Measurements from ENCODE around the gene ANKIB1. TPM values are rescaled to one million over a fixed set of nuclear protein-coding genes. Genes with fewer than 3 reads are reported as not detected.

ANKIB1 gene
- polyA plus RNA-seq, 1 donor from 2014 or later = 4.4 TPM

GRCh38 chr7:92282930-92283329 lies 37.2 kb downstream of the ANKIB1 start:
- peaks cover 9% of the 10 kb centered on the region for H3K36me3 Mint-ChIP-seq

DNA sequence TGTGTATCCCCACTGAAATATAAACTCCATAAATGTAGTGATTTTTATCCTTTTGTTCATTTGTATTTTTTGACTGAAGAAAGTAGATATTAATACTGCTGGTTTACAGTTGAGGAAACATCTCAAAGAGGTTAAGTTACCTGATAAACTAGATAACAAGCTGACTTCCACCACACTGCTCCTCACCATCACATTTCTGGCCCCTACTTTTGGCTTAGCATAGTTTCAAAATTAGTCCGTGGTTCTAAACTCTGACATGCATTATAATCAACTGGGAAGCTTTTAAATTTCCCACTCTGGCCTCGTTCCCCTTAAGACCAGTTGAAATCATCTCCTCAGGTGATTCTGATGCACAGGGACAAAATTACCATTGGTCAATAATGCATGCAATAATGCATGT lies 43.5 kb downstream of the ANKIB1 start:
- H3K27me3 Mint-ChIP-seq = no peaks in the 10 kb centered on the region
- H3K4me3 Mint-ChIP-seq = no peak overlapping the region
- peaks cover 12 to 49% (median 30%) of the 10 kb centered on the region in 3 donors for H3K4me1 Mint-ChIP-seq
- H3K36me3 Mint-ChIP-seq = peaks cover 7% of the 10 kb centered on the region
- H3K9me3 Mint-ChIP-seq = no peaks in the 10 kb centered on the region
- no peak overlapping the region for H3K27ac Mint-ChIP-seq

More at GRCh38 chr7:92282930-92283329, 37.2 kb downstream of the ANKIB1 start:
- H3K27ac Mint-ChIP-seq = no peak overlapping the region
- H3K9me3 Mint-ChIP-seq = peaks cover 0 to 7% (median 1%) of the 10 kb centered on the region in 3 donors
- no peak overlapping the region for H3K4me3 Mint-ChIP-seq
- H3K27me3 Mint-ChIP-seq = no peaks in the 10 kb centered on the region
- peaks cover 2 to 17% (median 6%) of the 10 kb centered on the region in 3 donors for H3K4me1 Mint-ChIP-seq

- Mint-ChIP-seq H3K36me3 (peaks cover 2% of the 10 kb centered on the region), H3K9me3 (no peaks in the 10 kb centered on the region), H3K4me3 (no peak overlapping the region), H3K27ac (peak overlapping the region in 1 of 3 donors; percentile 28), H3K27me3 (no peaks in the 10 kb centered on the region), H3K4me1 (peaks cover 12 to 36% (median 24%) of the 10 kb centered on the region in 3 donors)
These were observed 47.2 kb downstream of the ANKIB1 start for GRCh38 chr7:92292981-92293380.

- H3K4me1 Mint-ChIP-seq = peaks cover 12 to 29% (median 21%) of the 10 kb centered on the region in 3 donors
- no peaks in the 10 kb centered on the region for H3K9me3 Mint-ChIP-seq
- peaks cover 6% of the 10 kb centered on the region for H3K36me3 Mint-ChIP-seq
- no peaks in the 10 kb centered on the region for H3K27me3 Mint-ChIP-seq
- H3K4me3 Mint-ChIP-seq = no peak overlapping the region
- H3K27ac Mint-ChIP-seq = no peak overlapping the region
These were observed 48.3 kb downstream of the ANKIB1 start for GRCh38 chr7:92293896-92294590.

- Mint-ChIP-seq H3K27ac (no peak overlapping the region), H3K27me3 (no peaks in the 10 kb centered on the region), H3K9me3 (no peaks in the 10 kb centered on the region), H3K4me3 (no peak overlapping the region), H3K4me1 (peaks cover 12 to 24% (median 13%) of the 10 kb centered on the region in 3 donors), H3K36me3 (peaks cover 9% of the 10 kb centered on the region)
These were observed 49.6 kb downstream of the ANKIB1 start for GRCh38 chr7:92295391-92295790.

GRCh38 chr7:92296235-92296634 lies 50.5 kb downstream of the ANKIB1 start:
- Mint-ChIP-seq H3K27ac (no peak overlapping the region), H3K4me3 (no peak overlapping the region)

GRCh38 chr7:92296880-92297445 lies 51.2 kb downstream of the ANKIB1 start:
- peaks cover 0 to 4% (median 0%) of the 10 kb centered on the region in 3 donors for H3K9me3 Mint-ChIP-seq
- no peak overlapping the region for H3K27ac Mint-ChIP-seq
- H3K27me3 Mint-ChIP-seq = no peaks in the 10 kb centered on the region
- peaks cover 5 to 15% (median 7%) of the 10 kb centered on the region in 3 donors for H3K4me1 Mint-ChIP-seq
- peaks cover 15% of the 10 kb centered on the region for H3K36me3 Mint-ChIP-seq
- no peak overlapping the region for H3K4me3 Mint-ChIP-seq

More at GRCh38 chr7:92296235-92296634, 50.5 kb downstream of the ANKIB1 start:
- Mint-ChIP-seq H3K27me3 (no peaks in the 10 kb centered on the region), H3K4me1 (peaks cover 9 to 20% (median 10%) of the 10 kb centered on the region in 3 donors), H3K36me3 (peaks cover 13% of the 10 kb centered on the region), H3K9me3 (peaks cover 0 to 4% (median 0%) of the 10 kb centered on the region in 3 donors)

GRCh38 chr7:92297736-92298135 lies 52.0 kb downstream of the ANKIB1 start:
- no peak overlapping the region for H3K4me3 Mint-ChIP-seq
- H3K4me1 Mint-ChIP-seq = peaks cover 4 to 15% (median 7%) of the 10 kb centered on the region in 3 donors
- peaks cover 0 to 4% (median 0%) of the 10 kb centered on the region in 3 donors for H3K9me3 Mint-ChIP-seq
- H3K27ac Mint-ChIP-seq = no peak overlapping the region
- peaks cover 15% of the 10 kb centered on the region for H3K36me3 Mint-ChIP-seq
- no peaks in the 10 kb centered on the region for H3K27me3 Mint-ChIP-seq

GRCh38 chr7:92303761-92304160 lies 58.0 kb downstream of the ANKIB1 start:
- Mint-ChIP-seq H3K4me3 (no peak overlapping the region), H3K36me3 (peaks cover 24% of the 10 kb centered on the region), H3K9me3 (peaks cover 0 to 4% (median 0%) of the 10 kb centered on the region in 3 donors), H3K27ac (no peak overlapping the region), H3K4me1 (no peaks in the 10 kb centered on the region), H3K27me3 (no peaks in the 10 kb centered on the region)

- Mint-ChIP-seq H3K4me1 (no peaks in the 10 kb centered on the region), H3K27me3 (no peaks in the 10 kb centered on the region), H3K36me3 (peaks cover 19% of the 10 kb centered on the region), H3K9me3 (peaks cover 0 to 4% (median 0%) of the 10 kb centered on the region in 3 donors), H3K4me3 (no peak overlapping the region), H3K27ac (no peak overlapping the region)
These were observed 58.7 kb downstream of the ANKIB1 start for GRCh38 chr7:92304406-92304893.

DNA sequence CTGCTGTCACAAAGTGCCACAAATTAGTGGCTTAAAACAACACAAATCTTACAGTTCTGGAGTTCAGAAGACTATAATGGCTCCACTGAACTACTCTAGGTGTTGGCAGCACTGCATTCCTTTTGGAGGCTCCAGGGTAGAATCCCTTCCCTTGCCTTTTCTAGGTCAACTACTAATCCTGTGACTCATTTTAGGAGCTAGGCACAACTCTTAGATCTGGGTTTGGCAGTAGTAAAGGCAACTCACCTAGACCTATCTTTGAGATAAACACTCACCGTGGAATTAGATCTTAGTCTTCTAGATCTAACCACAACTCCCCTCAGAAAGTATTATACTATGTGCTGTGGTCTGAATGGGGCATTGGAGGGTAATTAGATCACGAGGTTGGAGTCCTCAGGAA lies 60.4 kb downstream of the ANKIB1 start:
- H3K36me3 Mint-ChIP-seq = peaks cover 13% of the 10 kb centered on the region

GRCh38 chr7:92313055-92313454 lies 67.3 kb downstream of the ANKIB1 start:
- Mint-ChIP-seq H3K4me1 (no peaks in the 10 kb centered on the region), H3K27me3 (no peaks in the 10 kb centered on the region), H3K27ac (no peak overlapping the region), H3K9me3 (no peaks in the 10 kb centered on the region), H3K36me3 (peaks cover 6% of the 10 kb centered on the region), H3K4me3 (no peak overlapping the region)

More for the DNA sequence above, 60.4 kb downstream of the ANKIB1 start:
- Mint-ChIP-seq H3K4me1 (no peaks in the 10 kb centered on the region), H3K9me3 (no peaks in the 10 kb centered on the region), H3K27me3 (no peaks in the 10 kb centered on the region), H3K27ac (no peak overlapping the region), H3K4me3 (no peak overlapping the region)

GRCh38 chr7:92319243-92319642 lies 73.5 kb downstream of the ANKIB1 start:
- no peak overlapping the region for H3K4me3 Mint-ChIP-seq
- H3K9me3 Mint-ChIP-seq = no peaks in the 10 kb centered on the region
- no peaks in the 10 kb centered on the region for H3K4me1 Mint-ChIP-seq
- H3K36me3 Mint-ChIP-seq = peaks cover 3% of the 10 kb centered on the region
- H3K27ac Mint-ChIP-seq = no peak overlapping the region
- no peaks in the 10 kb centered on the region for H3K27me3 Mint-ChIP-seq

DNA sequence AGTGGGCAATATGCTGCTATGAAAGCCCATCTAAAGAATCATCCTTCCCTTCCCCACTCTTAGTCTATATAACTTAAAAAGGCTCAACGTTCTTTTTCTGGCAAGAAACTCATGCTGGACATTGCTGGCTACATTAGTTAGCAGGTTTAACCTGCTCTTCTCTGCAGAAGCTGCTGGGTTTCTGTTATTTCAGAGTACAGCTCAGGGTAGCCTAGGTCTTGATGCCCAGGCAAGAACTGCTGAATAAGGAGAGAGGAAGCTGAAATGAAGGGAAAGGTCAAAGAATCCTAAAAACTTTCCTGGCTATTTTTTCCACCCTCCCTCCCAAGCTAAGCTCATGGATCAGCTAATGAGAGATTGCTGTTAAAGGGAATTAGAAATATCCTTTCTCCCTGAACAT lies 79.4 kb downstream of the ANKIB1 start:
- Mint-ChIP-seq H3K4me3 (no peak overlapping the region), H3K4me1 (no peaks in the 10 kb centered on the region), H3K27ac (no peak overlapping the region), H3K27me3 (no peaks in the 10 kb centered on the region), H3K36me3 (peaks cover 6% of the 10 kb centered on the region), H3K9me3 (no peaks in the 10 kb centered on the region)

DNA sequence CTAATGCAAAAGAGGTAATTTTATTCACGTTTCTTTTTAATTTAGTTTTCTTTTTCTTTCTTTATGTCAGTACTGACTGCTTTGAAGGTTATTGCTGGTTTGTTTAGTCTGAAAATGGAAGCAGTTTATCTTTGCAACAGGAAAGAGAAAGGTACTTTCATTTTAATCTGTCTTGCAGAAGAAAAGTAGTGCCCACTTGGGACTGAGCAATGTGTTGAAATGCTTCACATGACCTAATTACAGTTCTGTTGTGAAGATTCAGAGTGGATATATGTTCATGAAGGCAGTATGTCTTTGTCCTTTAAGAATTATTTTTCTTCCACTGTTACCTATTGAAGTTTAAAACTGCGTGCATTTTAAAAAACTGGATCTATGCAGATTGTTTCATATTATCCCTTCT lies 80.1 kb downstream of the ANKIB1 start:
- H3K4me1 Mint-ChIP-seq = no peaks in the 10 kb centered on the region
- H3K27me3 Mint-ChIP-seq = no peaks in the 10 kb centered on the region
- H3K36me3 Mint-ChIP-seq = peaks cover 6% of the 10 kb centered on the region
- H3K27ac Mint-ChIP-seq = no peak overlapping the region
- no peak overlapping the region for H3K4me3 Mint-ChIP-seq
- H3K9me3 Mint-ChIP-seq = no peaks in the 10 kb centered on the region

Measured in IgD-negative memory B cell (primary cell).